Measurements from ENCODE around the gene CORIN.
"Not testable (repeated sequence)": the region's sequence is repeated elsewhere in the genome, so short reads cannot be mapped to it uniquely, and the experiment has no call there.

- TF ChIP-seq, protein P1, sequence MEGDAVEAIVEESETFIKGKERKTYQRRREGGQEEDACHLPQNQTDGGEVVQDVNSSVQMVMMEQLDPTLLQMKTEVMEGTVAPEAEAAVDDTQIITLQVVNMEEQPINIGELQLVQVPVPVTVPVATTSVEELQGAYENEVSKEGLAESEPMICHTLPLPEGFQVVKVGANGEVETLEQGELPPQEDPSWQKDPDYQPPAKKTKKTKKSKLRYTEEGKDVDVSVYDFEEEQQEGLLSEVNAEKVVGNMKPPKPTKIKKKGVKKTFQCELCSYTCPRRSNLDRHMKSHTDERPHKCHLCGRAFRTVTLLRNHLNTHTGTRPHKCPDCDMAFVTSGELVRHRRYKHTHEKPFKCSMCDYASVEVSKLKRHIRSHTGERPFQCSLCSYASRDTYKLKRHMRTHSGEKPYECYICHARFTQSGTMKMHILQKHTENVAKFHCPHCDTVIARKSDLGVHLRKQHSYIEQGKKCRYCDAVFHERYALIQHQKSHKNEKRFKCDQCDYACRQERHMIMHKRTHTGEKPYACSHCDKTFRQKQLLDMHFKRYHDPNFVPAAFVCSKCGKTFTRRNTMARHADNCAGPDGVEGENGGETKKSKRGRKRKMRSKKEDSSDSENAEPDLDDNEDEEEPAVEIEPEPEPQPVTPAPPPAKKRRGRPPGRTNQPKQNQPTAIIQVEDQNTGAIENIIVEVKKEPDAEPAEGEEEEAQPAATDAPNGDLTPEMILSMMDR (IDR thresholded peaks at IDR 0.05; ENCODE audit: borderline replicate concordance, extremely low read depth, low read length, poor library complexity, severe bottlenecking) = not testable (repeated sequence)
- TF ChIP-seq EZH2 (IDR thresholded peaks at IDR 0.05; ENCODE audit: borderline replicate concordance, low read depth, low read length, severe bottlenecking) = not testable (repeated sequence)
These were observed 281.9 kb downstream of the CORIN start for GRCh38 chr4:47555920-47556319.

Measured in DND-41 (cell line).